ENCODE results near the gene CARHSP1.
"Not testable (repeated sequence)": the region's sequence is repeated elsewhere in the genome, so short reads cannot be mapped to it uniquely, and the experiment has no call there.

Gene CARHSP1

DNA sequence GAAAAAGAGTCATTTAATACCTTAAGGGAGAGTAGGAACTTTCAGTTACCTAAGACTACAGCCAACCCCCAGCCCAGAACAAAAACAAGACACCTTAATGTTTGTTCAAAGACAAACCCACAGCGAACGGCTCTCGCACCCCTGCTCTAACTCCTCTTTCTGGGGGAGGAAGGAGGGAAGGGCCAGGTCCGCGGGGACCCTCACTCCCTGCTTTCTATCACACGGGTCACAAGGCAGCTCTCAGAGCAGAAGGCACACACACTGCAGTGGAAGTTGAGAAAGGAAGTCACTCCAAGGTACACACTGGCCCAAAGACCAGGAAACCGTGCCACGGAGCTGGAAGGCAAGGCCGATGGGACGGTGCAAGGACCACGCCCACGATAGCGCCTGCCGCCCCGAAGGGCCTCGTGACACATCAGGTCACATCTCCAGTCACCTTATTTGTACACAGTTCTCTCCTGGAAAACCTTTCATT, 23.3 kb upstream of the CARHSP1 start:
- DNase-seq = no peak

DNA sequence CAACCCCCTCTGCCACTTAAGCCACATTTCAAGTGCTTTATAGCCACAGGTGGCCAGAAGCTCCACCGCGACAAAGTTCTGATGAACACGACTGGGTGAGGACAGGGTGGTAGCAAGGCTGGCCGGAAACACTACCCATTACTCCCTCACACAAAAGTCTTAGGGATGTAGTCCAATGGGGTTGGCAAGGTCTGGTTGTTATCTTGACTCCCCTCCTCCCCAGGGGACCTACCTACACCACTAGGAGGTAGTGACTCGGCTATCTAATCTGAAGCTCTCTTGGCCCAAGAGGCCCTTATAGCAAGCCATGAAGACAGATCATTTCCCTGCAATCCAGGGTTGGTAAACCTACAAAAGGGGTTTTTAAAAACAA, 21.7 kb upstream of the CARHSP1 start:
- DNase-seq = no peak

DNA sequence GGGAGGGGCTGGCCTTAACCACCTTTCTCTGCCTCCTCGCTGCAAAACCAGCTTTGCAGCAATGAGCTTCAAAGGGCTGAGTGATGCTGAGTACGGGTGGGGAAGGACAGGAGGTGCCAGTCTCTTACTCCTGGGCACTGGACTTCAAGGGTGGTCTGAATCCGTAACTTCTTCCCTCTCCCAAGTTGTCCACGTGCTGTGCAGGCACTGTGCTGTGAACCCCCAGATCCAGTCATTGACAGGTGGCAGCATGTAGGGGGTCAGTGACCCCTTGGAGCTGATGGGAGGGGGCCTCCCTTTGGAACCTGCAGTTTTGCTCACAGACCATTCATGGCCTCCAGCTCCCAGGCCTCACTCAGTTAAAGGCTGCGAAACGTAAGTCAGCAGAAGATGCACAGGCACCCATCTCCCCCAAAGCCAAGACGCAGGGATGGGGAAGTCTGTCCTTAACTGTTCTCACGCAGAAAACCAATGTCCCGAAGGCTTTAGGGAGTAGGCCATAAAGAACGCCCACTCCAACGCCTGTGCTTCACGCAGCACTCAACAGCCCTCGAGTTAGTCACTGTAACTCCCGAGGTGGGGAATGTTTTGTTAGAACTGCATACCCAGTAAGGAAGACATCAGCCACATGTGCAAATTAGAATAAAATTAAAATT, 21.2 kb upstream of the CARHSP1 start:
- DNase-seq = no peak

DNA sequence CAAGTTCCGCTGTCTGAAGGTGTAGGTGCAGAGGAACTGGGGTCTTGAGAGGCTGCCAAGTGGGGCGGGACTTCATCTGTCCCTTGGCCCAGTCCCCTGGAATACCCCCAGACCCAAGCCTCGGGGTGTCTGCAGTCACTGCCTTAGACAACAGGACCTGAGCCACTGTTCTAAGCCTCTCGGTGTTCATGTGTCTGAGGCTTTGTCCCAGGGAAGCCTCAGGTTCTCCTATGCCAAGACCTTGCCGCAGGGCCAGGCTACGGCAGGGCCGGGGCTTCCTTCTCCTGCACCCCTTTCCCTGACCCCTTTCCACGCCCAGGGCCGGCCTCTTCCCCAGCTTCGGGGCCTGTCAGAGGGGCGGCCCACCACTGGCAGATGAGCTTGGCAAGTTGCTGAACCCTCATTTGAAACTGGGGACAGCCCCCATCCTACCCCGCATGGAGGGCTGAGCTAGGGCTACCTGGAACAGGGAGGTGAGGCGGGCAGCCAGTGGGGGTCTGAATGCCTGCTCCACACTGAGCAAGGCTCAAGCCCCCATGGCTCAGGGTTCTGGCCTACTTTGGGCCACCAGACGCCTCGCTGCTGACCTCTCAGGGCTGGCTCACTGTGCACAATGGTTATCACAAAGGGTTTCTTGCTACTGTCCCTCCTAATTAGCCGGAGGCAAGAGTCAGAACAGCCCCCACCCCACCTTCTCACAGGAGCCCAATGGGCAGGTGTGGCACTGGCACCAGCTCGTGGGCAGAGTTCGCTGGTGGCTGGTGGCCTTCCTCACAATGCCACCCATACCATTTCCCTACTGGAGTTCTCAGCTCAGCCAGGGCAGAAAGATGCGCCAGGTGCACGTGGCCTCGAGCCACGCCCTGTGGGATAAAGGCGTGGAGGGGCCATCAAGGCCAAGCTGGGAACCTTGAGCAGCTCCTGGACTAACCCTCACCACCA, 20.4 kb upstream of the CARHSP1 start:
- DNase-seq = no peak

DNA sequence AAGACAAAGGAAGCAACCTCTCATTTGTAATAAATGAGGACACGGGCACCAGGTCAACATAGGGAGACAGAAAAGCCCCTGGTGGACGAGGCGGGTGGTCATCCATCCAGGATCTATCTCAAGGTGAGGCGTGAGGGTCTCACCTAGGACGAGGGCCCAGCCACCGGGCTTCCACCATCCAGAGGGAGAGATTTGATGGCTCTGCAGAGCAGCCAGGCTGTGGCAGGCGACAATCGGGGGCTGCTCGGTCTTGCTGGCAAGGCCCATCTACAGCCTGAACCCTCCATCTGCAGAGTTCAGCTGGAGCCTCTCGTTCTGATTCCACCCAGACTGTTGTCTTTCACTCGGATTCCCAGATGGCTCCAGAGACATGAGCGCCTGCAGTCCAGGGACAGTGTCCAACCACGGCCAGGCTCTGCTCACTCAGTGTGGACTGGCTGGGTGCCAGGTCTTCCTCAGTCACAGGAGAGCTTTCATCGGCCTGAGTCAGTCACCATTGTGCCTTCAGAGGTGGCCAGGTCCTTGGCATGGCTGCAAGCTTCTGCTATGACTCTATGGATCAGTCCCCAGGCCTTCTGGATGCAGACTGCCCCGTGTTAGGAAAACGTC, 19.2 kb upstream of the CARHSP1 start:
- DNase-seq = no peak

DNA sequence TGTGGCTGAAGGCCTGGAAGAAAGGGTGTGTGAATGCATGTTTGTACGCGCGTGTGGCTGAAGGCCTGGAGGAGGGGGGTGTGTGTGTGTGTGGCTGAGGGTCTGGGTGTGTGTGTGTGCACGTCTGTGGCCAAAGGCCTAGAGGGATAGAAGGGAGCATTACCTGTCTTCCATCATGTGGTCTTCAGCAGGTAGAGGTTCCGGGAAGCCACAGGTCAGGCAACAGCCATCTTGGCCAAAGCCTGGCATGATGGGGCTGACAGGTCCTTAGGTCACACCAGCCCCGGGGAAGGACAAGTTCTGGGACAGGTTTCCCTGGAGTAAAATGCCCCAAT, 18.6 kb upstream of the CARHSP1 start:
- no peak for DNase-seq

DNA sequence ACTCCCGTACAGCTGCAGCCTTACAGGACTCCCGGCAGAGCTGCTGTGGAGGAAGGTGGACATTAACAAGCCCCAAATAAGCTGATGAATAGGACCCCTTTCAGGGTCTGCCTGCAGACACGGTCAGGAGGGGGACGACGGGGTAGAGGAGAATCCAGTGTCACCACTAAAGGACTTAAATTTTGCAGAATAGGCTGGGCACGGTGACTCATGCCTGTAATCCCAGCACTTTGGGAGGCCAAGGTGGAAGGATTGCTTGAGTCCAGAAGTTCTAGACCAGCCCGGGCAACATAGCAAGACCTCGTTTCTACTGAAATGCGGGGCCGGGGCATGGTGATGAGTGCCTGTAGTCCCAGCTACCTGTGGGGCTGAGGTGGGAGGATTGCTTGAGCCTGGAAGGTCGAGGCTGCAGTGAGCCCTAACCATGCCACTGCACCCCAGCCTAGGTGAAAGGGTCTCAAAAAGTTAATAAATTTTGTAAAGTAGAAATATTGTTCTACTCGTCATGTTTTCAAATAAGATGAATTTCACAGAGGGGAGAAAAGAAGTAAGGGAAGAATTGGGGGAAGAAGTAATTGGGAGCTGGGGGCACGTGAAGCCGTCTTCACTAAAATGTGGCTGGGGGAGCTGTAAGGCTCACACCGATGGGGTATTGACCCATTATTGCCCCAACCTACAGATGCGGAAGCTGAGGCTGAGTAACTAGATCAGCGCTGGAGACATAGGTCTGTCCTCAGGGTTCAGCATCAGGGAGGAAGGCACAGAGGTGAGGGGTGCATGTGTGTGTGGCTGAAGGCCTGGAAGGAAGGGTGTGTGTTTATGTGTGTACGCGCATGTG, 18.0 kb upstream of the CARHSP1 start:
- DNase-seq = no peak

DNA sequence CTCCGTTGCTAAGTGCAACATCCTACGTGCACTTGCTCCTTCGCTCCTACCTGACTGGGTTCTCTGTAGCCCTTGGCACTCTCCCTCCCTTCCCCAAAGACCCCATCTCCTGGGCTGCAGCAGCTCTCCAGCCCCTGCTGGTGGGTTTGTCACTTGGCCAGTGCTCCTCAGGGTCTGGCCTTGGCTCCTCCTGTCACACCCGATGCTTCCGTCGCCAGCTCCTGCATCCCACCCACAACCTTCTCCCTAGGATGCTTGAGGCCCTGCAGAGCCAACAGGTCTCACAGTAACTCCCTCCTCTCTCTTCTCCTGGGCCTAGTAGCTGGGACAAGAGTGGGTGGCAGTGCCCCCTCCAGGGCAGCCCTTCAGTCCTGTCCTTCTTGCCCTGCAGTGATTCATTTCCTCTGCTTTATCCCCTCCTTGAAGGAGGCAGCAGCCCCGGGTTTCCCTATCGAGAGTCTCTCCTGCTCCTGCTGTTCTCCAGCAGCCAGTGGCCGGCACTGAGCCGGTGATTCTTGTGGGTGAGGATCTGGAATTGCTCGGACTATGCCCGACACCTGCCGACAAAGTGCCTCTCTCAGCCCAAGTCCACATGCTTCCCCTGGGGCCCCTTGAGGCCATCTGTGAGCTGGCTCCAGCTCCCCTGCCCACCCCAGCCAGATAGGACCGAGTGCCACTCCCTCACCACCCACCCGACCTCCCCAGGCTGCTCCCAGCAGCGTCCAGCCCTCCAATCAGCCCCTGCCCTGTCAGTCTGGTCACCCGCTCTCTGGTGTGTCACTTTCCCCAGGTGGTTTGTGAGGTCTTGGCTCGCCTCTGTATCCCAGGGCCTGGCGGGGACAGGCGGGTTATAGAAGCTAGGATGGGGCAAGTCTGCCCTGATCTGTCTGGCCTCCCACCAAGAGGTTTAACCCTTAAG, 17.1 kb upstream of the CARHSP1 start:
- no peak for DNase-seq

DNA sequence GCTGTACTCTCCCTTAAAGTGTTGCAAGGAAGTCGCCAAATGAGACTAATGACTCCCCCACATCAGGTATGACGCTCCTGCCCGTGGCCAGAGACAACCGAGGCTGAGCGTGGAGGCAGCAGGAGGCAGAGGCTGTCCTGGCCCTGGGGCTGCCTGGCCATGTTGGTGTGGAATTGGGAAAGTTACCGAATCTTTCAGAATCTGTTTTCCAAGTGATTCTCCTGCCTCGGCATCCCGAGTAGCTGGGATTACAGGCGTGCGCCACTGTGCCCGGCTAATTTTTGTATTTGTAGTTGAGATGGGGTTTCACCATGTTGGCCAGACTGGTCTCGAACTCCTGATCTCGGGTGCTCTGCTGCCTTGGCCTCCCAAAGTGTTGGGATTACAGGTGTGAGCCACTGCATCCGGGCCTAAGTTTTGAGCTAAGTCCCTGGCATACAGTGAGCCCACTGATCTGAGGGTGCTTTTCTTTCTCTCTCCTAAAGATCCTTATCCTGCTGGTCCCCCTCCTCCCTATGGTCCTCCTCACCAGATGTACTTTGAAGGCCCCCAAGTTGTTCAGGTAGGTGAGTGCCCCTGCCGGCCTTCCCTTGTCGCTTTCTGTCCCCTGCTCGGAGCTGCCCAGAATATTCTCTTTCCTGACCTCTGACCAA, 14.0 kb upstream of the CARHSP1 start:
- DNase-seq = no peak

DNA sequence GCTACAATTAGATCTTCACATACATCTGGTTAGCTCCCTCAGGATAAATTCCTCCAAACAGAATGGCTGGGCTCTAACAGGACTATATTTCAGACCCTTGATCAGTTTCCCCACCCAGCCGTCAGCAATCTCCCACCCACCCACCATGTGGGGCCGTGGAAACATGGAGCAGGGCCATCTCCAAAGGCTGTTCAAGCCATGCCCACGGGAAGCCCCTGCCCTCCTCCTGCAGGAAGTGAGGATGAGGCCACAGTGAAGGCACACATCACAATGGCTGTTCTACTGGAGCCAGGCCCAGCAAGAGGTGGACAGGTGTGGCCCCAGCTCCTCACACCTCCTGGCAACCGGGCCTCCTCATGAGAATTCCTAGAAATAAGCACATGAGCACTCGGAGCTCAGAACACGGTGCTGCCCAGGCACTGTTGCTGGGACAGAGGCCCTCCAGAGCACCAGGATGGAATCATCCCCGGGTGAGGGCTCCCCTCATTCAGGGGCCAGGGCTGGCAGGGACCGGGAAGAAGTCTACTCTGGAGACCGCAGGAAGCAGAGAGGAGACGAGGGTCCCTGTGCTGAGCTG, 13.3 kb upstream of the CARHSP1 start, which contains the start of gene LITAFD:
Gene LITAFD, plus strand, starts transcription at position 311 of the 577 bp plus-strand sequence. CDS start 2,005 bp downstream, outside the sequence.
- DNase-seq = no peak

DNA sequence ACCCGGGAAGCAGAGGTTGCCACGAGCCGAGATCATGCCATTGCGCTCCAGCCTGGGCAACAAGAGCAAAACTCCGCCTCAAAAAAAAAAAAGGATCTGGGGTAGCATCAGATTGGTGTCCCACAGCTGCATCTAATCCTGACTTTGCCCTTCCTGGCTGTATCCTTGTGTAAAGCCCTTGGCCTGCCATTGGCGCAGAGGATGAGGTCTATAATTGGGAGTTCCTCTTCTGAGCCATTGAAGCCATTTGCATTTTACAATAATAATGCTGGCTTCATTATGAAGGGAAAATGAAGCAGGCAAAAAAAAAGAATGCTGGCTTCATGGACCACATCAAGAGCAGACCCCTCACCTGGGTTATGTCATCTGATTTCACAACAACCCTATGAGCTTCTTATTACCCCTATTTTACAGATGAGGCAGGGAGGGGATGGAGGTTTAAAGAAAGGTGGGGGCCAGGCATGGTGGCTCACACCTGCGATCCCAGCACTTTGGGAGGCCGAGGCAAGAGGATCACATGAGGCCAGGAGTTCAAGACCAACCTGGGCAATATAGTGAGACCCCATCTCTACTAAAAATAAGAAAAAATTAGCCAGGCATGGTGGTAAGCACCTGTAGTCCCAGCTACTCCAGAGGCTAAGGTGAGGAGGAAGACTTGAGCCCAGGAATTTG, 12.2 kb upstream of the CARHSP1 start:
- no peak for DNase-seq

DNA sequence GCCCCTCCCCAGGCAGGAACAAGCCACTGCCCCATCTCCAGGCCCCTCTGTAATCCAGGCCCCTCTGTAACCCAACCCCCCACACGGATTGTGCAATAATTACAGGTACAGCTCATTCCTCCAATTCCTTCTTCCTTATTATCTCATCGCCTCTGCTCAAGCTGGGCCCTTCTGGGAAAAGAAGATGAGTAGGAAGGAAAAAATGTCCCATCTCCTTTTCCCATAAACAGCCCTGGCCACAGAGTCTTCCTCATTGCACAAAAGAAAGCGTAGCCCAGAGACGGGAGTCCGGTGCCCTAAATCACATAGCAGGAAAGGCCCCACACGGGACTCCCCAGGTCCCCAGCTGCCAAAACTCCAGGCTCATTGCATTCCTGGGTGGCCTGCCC, 9.7 kb upstream of the CARHSP1 start:
- DNase-seq = no peak

DNA sequence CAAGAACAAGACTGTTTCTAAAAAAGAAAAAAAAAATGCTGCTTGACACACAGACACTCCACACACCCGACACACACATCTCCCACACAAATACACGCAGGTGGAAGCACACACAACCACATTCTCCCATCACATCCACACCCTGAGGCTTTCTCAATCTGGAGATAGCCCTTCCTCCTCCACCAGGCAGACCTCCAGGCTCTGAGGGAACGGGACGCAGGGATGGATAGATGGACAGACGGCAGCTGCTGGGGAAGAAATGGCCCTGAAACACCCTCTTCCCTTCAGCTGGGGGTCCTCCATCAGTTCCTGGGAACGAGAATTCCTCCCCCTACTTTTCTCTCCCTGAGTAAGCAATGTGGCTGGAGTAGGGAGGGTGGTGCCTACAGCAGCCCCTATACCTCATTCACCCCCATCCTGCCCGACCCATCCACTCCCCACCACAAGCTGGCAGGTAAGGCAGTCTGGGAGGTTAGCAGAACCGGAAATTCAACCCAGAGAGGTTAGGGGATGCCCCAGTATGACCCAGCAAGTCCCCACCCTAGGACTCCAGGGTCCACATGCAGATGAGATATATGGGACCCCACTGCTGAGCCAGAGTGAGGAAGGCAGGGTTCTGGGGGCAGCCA, 9.2 kb upstream of the CARHSP1 start:
- no peak for DNase-seq

DNA sequence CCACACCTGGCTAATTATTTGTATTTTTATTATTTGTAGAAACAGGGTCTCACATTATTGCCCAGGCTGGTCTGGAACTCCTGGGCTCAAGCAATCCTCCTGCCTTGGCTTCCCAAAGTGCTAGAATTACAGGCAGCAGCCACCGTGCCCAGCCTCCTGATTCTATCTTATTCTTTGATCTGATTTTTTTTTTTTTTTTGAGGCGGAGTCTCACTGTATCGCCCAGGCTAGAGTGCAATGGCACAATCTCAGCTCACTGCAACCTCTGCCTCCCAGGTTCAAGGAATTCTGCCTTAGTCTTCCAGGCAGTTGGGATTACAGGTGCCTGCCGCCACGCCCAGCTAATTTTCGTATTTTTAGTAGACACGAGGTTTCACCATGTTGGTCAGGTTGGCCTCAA, 6.5 kb upstream of the CARHSP1 start:
- not testable (repeated sequence) for DNase-seq

DNA sequence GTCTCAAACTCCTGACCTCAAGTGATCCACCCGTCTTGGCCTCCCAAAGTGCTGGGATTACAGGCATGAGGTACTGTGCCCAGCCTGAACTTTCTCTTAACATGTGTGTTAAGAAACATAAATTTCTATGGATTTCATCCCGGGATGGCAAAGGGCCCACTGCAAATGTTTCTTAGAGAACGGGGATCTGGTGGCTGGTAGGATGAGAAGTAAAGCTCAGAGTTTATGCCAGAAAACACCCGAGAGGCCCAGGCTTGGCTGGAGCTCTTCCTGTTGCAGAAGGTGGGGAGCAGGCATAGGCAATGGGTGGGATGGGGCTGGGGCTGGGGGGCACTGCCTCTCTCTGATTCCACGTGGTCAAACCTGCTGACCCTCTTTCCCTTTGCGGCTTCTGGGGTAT, 5.6 kb upstream of the CARHSP1 start:
- no peak for DNase-seq

DNA sequence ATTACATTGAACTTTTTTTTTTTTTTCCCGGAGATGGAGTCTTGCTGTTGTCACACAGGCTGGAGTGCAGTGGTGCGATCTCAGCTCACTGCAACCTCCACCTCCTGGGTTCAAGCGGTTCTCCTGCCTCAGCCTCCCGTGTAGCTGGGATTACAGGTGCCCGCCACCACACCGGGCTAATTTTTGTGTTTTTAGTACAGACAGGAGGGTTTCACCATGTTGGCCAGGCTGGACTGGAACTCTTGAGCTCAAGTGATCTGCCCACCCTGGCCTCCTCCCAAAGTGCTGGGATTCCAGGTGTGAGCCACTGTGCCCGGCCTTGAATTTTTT, 5.0 kb upstream of the CARHSP1 start:
- not testable (repeated sequence) for DNase-seq

DNA sequence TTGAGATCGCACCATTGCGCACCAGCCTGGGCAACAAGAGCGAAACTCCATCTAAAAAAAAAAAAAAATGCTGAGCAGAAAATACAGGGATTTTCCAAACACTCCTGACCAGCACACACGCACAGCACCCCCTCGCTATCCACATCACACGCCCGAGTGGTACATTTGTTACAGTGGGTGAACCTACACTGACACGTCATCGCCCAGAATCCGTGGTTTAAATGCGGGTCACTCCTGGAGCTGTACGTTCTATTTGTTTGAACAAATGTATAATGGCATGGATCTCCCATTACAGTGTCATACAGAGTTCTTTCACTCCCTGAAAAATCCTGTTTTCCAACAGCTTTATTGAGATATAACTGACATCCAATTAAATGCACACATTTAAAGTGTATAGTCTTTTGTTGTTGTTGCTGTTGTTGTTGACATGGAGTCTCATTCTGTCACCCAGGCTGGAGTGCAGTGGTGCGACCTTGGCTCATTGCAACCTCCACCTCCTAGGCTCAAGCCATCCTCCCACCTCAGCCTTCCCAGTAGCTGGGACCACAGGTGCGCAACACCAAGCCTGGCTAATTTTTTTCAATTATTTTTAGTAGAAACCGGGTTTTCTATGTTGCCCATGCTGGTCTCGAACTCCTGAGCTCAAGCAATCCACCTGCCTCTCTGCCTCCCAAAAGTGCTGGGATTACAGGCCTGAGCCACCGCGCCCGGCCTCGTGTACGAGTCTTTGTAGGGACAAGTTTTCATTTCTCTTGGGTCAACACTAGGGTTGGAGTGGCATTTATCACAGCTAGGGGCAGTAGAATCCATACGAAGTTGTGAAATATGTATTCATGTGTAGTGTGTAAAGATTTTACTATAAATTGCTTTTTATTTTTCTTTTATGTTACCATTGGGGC, 4.4 kb upstream of the CARHSP1 start:
- no peak for DNase-seq

DNA sequence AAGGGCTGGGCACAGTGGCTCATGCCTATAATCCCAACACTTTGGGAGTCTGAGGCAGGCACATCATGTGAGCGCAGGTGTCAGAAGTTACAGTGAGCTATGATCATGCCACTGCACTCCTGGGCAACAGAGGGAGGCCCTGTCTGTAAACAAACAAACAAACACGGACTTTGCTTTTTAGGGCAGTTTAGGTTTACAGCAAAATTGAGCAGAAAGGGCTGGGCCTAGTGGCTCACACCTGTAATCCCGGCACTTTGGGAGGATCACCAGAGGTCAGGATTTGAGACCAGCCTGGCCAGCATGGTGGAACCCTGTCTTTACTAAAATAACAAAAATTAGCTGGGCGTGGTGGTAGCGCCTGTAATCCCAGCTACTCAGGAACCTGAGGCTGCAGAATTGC, 3.3 kb upstream of the CARHSP1 start:
- no peak for DNase-seq

DNA sequence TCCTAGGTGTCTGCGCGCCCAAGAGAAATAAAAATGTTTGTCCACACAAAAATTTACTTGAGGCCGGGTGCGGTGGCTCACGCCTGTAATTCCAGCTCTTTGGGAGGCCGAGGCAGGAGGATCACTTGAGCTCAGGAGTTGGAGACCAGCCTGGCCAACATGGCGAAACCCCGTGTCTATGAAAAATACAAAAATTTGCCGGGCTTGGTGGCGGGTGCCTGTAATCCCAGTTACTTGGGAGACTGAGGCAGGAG, 1.1 kb upstream of the CARHSP1 start:
- DNase-seq = not testable (repeated sequence)

All from activated CD4-positive, alpha-beta T cell treated with anti-CD3 and anti-CD28 coated beads for 1 hour (primary cell).